GM18507 (cell line): ENCODE data around the gene FCN1.
A peak's percentile ranks its signal among the peaks of the same experiment; 100 is the strongest.

Source experiments
- DNase-seq: peaks from one replicate; pipeline ENCODE4 v3.0.0; 2011; ENCODE audit warnings: low read depth; ENCODE audit not compliant: insufficient read length; ENCODE audit errors: extremely low spot score
- FAIRE-seq: peaks from 2 replicates; lab custom pipeline; 2011; peaks lifted over from hg19 to GRCh38; lab: Jason Lieb, UNC

FCN1 gene

DNA sequence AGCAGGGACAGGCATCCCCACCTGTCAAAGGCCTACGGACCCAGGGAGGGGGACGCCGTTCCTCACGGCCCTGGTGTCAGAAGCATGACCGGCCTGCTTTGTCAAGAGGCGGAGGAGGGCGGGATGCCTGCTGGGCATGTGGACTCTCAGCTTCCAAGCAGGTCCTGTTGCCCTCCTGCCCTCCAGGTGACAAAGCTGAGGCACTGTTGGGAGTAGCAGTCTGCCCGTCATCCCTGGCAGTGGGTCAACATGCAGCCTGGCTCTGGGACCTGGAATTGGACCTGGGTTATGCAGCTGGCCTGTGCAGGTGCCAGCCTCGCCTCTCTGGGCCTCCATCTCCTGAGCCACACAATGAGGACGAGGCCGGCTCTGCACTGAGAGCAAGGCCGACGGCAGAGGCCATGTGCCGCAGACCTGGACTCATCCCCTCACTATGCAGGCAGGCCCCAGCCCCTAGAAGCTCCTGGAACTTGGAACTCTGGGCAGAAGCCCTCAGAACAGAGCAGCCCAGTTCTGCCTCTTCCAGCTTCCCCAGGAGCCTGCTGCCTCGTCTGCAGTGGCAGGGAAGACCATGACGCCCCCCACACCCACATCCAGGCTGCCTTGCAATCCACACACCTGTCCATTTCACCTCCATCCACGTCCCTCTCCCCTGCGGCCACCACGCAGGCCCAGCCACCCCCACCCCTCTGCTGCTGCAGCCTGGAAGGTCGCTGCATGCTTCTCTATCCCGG, 20.8 kb upstream of the FCN1 start:
- DNase-seq (no peak), FAIRE-seq (no peak)

GRCh38 chr9:134937566-134938345, 20.0 kb upstream of the FCN1 start:
- FAIRE-seq (peak; percentile 45), DNase-seq (no peak)

- no peak for FAIRE-seq
- no peak for DNase-seq
Observed at GRCh38 chr9:134937164-134937555, 19.4 kb upstream of the FCN1 start.

- FAIRE-seq: peak; percentile 89
Observed at GRCh38 chr9:134936346-134937163, 18.8 kb upstream of the FCN1 start.

GRCh38 chr9:134935701-134936345, 18.1 kb upstream of the FCN1 start:
- peak; percentile 24 for FAIRE-seq

More at GRCh38 chr9:134936346-134937163, 18.8 kb upstream of the FCN1 start:
- DNase-seq: no peak

GRCh38 chr9:134935056-134935640, 17.4 kb upstream of the FCN1 start:
- DNase-seq (no peak), FAIRE-seq (no peak)

More at GRCh38 chr9:134935701-134936345, 18.1 kb upstream of the FCN1 start:
- DNase-seq: no peak

DNA sequence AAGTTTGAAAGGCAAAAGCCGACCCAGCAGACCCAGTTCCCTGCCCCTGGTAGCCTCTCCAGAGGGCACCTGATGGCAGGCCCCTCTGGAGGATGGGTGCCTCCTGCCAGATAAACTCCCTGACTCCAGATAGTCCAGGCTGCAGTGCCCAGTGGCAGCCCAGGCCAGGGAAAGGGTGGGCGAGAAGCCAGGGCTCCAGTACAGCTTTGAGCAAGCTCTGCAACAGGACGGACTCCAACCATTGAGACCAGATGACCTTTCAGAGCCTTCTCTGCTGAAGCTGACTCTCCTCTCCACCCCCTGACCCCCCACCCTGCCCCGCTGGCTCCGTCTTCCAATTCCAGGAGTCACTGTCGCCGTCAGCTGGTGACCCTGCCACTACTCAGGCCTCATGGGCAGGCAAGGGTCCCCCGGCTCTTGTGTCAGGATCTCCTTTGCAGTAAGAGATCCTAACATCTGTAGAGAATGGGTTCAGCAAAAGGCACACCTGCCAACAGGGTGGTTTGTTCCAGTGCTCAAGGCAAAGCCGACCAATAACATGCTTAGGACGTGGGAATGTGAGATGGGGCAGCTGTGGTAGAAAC, 15.5 kb upstream of the FCN1 start:
- FAIRE-seq: no peak

DNA sequence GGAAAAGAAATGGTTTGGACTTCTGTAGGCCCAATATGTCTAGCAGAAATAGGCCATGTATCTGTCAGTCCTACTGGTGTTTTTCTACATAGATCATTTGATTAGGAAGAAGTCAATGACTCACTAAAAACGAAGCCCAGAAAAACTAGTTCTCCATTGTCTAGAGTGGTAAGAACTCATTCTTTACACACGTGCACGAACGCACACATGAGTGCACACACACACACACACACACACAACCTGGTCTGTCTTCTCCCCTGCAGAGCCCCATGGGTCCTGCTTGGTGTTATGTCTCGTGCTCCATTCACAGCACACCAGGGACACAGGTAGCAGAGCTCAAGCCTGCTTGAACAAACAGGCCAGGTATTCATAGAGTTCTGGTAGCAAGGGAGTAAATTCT, 14.9 kb upstream of the FCN1 start:
- FAIRE-seq: no peak
- no peak for DNase-seq

More for the DNA sequence above, 15.5 kb upstream of the FCN1 start:
- DNase-seq: no peak

DNA sequence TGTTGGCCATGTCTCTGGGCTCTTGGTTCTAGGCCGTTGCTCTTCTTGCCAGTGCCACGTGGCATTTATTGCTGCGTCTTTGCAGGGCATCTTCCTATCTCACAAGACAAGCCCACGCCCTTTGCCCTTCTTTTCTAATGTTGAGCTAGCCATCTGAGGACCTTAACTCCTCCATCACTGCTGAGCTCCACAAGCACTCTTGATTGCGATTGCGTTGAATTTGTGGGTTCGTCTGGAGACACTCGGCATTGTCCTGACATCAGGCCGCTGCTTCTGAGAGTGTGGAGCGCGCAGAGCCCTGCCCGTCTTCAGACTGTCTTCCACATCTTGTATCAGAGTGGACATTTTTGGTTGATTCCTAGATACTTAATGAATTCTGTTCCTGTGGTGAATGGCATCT, 14.5 kb upstream of the FCN1 start:
- FAIRE-seq (no peak), DNase-seq (no peak)

GRCh38 chr9:134930398-134930797, 12.7 kb upstream of the FCN1 start:
- FAIRE-seq: peak; percentile 83
- DNase-seq: no peak

DNA sequence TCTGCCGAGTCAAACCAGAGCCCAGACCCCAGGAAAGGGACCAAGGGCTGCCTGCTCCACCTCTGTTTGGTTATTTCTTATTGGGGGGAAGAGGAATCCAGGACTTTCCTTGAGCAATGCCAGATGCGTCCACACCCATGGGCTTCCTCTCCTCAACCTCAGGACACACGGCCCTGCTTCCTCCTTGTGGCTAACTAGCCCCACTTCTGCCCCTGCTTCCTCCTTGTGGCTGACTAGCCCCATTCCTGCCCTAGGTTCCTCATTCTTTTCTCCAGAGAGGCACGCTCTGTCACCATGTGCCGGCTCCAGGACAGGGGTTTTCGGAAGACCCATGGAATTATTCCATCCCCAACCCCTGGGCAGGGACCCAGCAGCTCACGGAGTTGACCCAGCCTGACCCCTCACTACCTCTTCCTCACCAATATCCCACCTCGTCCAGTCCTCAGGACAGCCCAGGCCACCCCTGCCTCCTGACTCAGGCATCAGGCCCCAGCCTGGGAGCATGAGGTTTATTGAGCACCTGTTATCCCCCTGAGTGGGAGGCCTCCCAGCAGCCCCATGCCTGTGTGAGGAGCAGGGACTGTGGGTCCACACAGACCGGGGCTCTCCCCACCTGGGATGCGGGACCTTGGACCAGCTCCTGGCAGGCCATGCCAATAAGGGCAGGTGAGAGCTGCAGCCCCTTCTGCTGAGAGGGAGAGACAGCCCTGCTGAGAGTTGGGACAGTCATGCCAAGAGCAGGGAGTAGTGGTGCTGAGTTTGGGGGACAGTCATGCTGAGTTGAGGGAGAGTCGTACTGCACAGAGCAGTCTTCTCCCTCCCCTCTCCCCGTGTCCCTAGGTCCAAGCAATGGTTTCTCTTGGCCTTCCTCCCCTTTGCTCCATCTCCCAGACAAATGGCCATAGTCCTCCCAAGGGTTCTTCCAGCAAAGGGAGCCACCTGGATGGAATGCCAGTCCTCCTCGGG, 11.8 kb upstream of the FCN1 start:
- peak; percentile 81 for FAIRE-seq
- no peak for DNase-seq

DNA sequence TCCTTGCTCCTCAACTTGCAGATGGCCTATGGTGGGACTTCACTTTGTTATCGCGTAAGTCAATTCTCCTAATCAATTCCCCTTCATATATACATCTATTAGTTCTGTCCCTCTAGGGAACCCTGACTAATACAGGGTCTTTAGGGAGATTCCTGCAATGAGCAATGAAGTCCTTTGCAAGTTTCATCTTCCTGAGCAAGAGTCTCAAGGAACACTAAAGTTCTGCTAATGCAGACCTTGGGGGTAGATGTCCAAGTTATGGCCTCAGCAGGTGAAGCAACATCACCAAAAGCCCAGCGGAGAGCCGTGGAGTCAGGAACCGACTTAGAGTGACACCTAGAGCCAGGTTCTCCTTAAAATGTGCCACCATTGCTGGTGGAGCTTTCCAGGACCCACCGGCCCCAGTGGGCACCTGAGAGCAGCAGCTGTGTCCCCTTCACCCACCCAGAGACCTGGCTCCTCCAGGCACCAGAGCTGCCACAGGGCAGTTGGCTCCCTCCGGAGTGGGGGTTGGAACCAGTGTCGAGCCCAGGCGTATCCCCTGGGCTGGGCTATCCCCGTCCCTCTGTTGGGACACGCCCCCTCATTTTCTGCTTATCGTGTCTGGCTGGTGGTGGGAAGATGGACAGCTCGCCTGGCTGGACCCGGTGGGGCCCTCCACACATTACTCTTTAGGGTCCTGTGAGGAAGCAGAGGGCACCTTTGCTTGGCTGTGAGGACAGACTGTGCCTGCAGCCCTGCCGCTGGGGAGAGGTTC, 10.9 kb upstream of the FCN1 start:
- FAIRE-seq (no peak), DNase-seq (no peak)

DNA sequence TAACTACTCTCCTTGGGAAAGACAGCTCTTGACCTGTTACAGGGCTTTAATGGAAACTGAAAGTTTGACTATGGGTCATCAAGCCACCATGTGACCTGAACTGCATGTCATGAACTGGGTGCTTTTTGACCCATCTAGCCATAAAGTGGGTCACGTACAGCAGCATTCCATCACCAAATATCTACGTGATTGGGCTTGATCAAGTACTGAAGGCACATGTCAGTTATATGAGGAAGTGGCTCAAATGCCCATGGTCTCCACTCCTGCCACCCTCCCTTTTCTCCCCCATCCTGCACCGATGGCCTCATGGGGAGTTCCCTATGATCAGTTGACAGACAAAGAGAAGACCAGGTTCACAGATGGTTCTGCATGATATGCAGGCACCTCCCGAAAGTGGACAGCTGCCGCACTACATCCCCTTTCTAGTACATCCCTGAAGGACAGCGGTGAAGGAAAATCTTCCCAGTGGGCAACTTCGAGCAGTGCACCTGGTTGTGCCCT, 7.3 kb upstream of the FCN1 start:
- FAIRE-seq: peak; percentile 91
- DNase-seq: no peak

GRCh38 chr9:134923466-134923865, 5.8 kb upstream of the FCN1 start:
- DNase-seq (no peak), FAIRE-seq (no peak)

DNA sequence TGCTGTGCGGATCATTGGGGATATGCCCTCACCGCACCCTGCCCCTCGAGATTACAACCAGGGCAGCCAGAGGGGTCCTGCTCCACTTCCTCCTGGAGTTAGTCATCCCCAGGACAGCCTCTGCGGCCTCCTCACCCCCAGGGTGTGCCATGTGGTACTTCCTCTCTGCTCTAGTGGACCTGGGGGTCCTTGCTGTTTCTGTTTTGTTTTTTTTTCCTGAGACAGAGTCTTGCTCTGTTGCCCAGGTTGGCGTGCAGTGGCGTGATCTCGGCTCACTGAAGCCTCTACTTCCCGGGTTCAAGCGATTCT, 5.2 kb upstream of the FCN1 start:
- FAIRE-seq: no peak
- DNase-seq: no peak

DNA sequence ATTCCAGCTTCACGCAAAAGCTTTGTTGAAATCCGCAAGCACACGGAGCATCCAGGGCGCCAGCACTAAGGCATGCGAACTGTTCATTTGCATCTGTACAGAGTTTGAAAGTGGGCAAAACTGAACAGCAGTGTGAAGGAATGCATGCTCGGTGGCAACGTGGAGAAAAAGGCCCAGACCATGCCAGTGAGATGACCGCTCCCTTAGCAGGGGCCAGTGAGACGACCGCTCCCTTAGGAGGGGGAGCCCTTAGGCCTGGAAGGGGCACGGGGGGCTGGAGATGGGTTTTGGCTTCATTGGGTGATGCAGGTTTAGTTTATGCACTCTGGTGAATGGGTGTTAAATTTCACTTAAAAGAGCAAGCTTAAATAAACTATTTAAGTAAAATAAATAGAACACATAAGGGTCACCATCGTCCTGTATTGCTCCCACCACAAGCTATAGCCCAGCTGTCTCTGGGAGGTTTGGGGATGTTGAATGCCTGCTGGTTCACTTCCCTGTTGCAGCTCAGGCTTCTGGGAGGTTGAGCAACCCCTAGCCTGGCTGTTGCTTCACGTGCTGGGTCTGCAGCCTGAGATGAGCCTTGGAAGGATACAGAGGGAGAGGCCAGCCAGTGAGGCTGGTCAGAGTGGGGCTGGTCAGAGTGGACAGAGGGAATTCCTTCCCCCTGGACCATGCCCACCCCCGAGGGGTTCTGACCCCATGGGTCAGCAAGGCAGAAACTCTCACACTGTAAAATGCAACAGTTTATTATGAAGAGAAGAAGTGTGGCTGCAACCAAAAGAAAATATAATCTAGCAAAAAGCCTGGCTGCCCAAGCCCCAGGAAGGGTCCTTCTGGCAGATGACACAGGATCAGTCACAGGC, 4.6 kb upstream of the FCN1 start:
- FAIRE-seq: no peak
- no peak for DNase-seq
